Neuronal stem cell (in vitro differentiated cells): Measurements from ENCODE around the gene KRTAP1-1. TPM values are rescaled to one million over a fixed set of nuclear protein-coding genes. Genes with fewer than 3 reads are reported as not detected.
A peak's percentile ranks its signal among the peaks of the same experiment; 100 is the strongest.
"Not testable (repeated sequence)": the region's sequence is repeated elsewhere in the genome, so short reads cannot be mapped to it uniquely, and the experiment has no call there.

Experiments used
- DNase-seq: peaks from one replicate; pipeline ENCODE4 v3.0.0-alpha.2; 2013; ENCODE audit warnings: low spot score
- H2AFZ ChIP-seq: one replicate; pipeline ENCODE4 v1.6.1; 2013; ENCODE audit warnings: mild to moderate bottlenecking, low read length, inconsistent platforms
- H2AK5ac ChIP-seq: 2 replicates; pipeline ENCODE4 v1.6.1; 2013; ENCODE audit warnings: low read depth, mild to moderate bottlenecking, inconsistent platforms, low read length, moderate library complexity, mixed read lengths
- H2BK120ac ChIP-seq: 2 replicates; pipeline ENCODE4 v1.6.1; 2013; ENCODE audit warnings: low read depth, mild to moderate bottlenecking, inconsistent platforms, low read length, moderate library complexity, mixed read lengths
- H2BK12ac ChIP-seq: one replicate; pipeline ENCODE4 v1.6.1; 2013; ENCODE audit warnings: low read length, inconsistent platforms
- H2BK15ac ChIP-seq: 2 replicates; pipeline ENCODE4 v1.6.1; 2013; ENCODE audit warnings: mild to moderate bottlenecking, low read length, inconsistent platforms, mixed read lengths
- H2BK5ac ChIP-seq: one replicate; pipeline ENCODE4 v1.6.1; 2013; ENCODE audit warnings: inconsistent platforms, mild to moderate bottlenecking, low read length, moderate library complexity
- H3K14ac ChIP-seq: one replicate; pipeline ENCODE4 v1.6.1; 2013; ENCODE audit warnings: low read length, inconsistent platforms
- H3K18ac ChIP-seq: 2 replicates; pipeline ENCODE4 v1.6.1; 2013; ENCODE audit warnings: low read length, inconsistent platforms
- H3K23ac ChIP-seq: 2 replicates; pipeline ENCODE4 v1.6.1; 2013; ENCODE audit warnings: low read depth, mild to moderate bottlenecking, mixed read lengths, low read length, inconsistent platforms; ENCODE audit not compliant: poor library complexity
- H3K27ac ChIP-seq: replicated peaks from 3 replicates; pipeline ENCODE4 v1.5.1; 2013; ENCODE audit warnings: low read length, inconsistent platforms
- H3K27me3 ChIP-seq, 3 experiments: 2 replicates each; pipeline ENCODE4 v1.6.1; 2013; ENCODE audit warnings: low read length in 3 of 3, mild to moderate bottlenecking in 2 of 3, inconsistent platforms in 1 of 3, low read depth in 1 of 3, mixed read lengths in 1 of 3, moderate library complexity in 1 of 3; ENCODE audit not compliant: control insufficient read depth in 3 of 3, insufficient read depth in 3 of 3
- H3K36me3 ChIP-seq, 2 donors: replicated peaks in 1 of 2; 2 replicates each; pipeline ENCODE4 v1.6.1; 2013; ENCODE audit warnings: low read length in 2 of 2; ENCODE audit not compliant: control insufficient read depth in 2 of 2, insufficient read depth in 2 of 2
- H3K4ac ChIP-seq: 2 replicates; pipeline ENCODE4 v1.6.1; 2013; ENCODE audit warnings: inconsistent platforms, mild to moderate bottlenecking, low read length, moderate library complexity
- H3K4me1 ChIP-seq, 2 donors: 1 replicate in 1 of 2; 2 replicates in 1 of 2; pipeline ENCODE4 v1.6.1; 2013; ENCODE audit warnings: low read length in 2 of 2, low read depth in 1 of 2; ENCODE audit not compliant: control insufficient read depth in 2 of 2, insufficient read depth in 1 of 2
- H3K4me2 ChIP-seq: one replicate; pipeline ENCODE4 v1.6.1; 2013; ENCODE audit warnings: mild to moderate bottlenecking, low read length, inconsistent platforms; ENCODE audit not compliant: insufficient read depth, poor library complexity, severe bottlenecking
- H3K4me3 ChIP-seq, 2 donors: 2 replicates each; pipeline ENCODE4 v1.5.1; 2013; ENCODE audit warnings: low read length in 2 of 2, mild to moderate bottlenecking in 2 of 2, inconsistent platforms in 1 of 2, moderate library complexity in 1 of 2
- H3K79me1 ChIP-seq: one replicate; pipeline ENCODE4 v1.6.1; 2013; ENCODE audit warnings: low read depth, mild to moderate bottlenecking, inconsistent platforms, low read length, moderate library complexity
- H3K9ac ChIP-seq: one replicate; pipeline ENCODE4 v1.6.1; 2013; ENCODE audit warnings: mild to moderate bottlenecking, low read depth, low read length, inconsistent platforms; ENCODE audit not compliant: poor library complexity
- H3K9me3 ChIP-seq, 2 donors: replicated peaks in 1 of 2; 2 replicates each; pipeline versions ENCODE3 to v1.6.1; 2013; ENCODE audit warnings: low read length in 2 of 2, mild to moderate bottlenecking in 2 of 2, inconsistent platforms in 1 of 2, low read depth in 1 of 2, mixed read lengths in 1 of 2, moderate library complexity in 1 of 2; ENCODE audit not compliant: control insufficient read depth in 2 of 2, insufficient read depth in 1 of 2
- H4K8ac ChIP-seq: one replicate; pipeline ENCODE4 v1.6.1; 2013; ENCODE audit warnings: low read depth, mild to moderate bottlenecking, inconsistent platforms, low read length, moderate library complexity
- H4K91ac ChIP-seq: one replicate; pipeline ENCODE4 v1.6.1; 2013; ENCODE audit warnings: low read length, low read depth, mild to moderate bottlenecking, inconsistent platforms; ENCODE audit not compliant: poor library complexity
- WGBS, 2 donors: extraction: QIAGEN DNeasy Blood & Tissue Kit; methylation state at CpG; one replicate each; pipeline ENCODE4 v1.1.7; 2013; ENCODE audit warnings: missing lambda C conversion rate in 2 of 2, mixed read lengths in 1 of 2; ENCODE audit not compliant: insufficient read length in 2 of 2, insufficient replicate concordance in 1 of 2; ENCODE audit errors: extremely low coverage in 2 of 2; 5-methylcytosine and 5-hydroxymethylcytosine counted together
- polyA plus RNA-seq, 2 experiments: library from polyadenylated mRNA; stranded (reverse); fragments of 200-250 nt; gene quantifications; one replicate each; pipeline ENCODE4 v1.2.3, GENCODE V29; 2013

Gene KRTAP1-1, protein sequence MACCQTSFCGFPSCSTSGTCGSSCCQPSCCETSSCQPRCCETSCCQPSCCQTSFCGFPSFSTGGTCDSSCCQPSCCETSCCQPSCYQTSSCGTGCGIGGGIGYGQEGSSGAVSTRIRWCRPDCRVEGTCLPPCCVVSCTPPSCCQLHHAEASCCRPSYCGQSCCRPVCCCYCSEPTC
- not detected for polyA plus RNA-seq (2013, experiment 1 of 2)
- polyA plus RNA-seq (2013, experiment 2 of 2) = not detected

- not testable (repeated sequence) for H2BK12ac ChIP-seq, H3K9ac ChIP-seq, H3K4me1 ChIP-seq, DNase-seq, H2BK120ac ChIP-seq, H3K18ac ChIP-seq, H3K4ac ChIP-seq, H3K9me3 ChIP-seq, H4K91ac ChIP-seq, H3K4me3 ChIP-seq, H3K36me3 ChIP-seq, H2BK15ac ChIP-seq, H3K27ac ChIP-seq, H3K79me1 ChIP-seq, H2AK5ac ChIP-seq, H2BK5ac ChIP-seq, H3K27me3 ChIP-seq, H3K4me2 ChIP-seq, H4K8ac ChIP-seq, H2AFZ ChIP-seq, H3K23ac ChIP-seq
- WGBS, 2 donors = no CpG with 5 or more reads among the region's 14 CpGs
- peak within 1 kb of the TSS; percentile 38 for H3K14ac ChIP-seq
Observed at GRCh38 chr17:41040783-41041571, at the start of gene KRTAP1-1. Gene KRTAP1-1 (minus strand): TSS chr17:41041450. CDS start chr17:41041397, 53 bp downstream.

DNA sequence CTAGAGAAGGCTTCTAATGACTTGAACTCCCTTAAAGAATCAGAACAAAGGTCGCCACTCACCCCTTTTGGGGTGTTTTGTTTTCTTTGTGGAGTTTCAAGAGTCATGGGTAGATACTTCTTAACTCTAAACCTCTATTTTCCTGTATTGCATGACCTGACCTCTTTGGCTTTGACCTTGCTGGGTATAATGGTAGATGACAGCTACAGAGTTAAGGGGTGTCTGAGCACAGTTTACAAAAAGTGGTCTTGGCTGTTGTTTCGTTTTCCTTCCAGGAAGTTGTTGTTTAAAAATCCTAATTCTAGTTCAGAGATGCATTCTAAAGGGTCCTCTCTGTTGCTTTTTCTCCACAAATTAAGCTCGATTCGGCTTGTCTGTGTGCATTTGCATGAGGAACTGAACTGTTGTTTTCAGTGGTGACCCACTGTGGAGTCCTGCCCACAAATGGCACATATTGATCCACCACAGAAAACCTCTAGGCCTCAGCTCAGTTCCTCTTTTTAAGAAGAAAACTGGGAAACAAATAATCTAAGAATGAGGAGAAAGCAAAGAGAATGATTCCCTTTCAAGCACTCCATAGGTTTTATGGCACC lies 47.6 kb upstream of the KRTAP1-1 start:
- not testable (repeated sequence) for H3K9me3 ChIP-seq, DNase-seq, H2BK5ac ChIP-seq, H3K4me3 ChIP-seq, H3K4me2 ChIP-seq, H3K79me1 ChIP-seq, H4K91ac ChIP-seq, H4K8ac ChIP-seq, H3K23ac ChIP-seq, H3K36me3 ChIP-seq, H3K4me1 ChIP-seq, H3K27me3 ChIP-seq, H2AK5ac ChIP-seq, H3K27ac ChIP-seq, H3K14ac ChIP-seq, H3K18ac ChIP-seq, H3K9ac ChIP-seq, H2BK120ac ChIP-seq, H2AFZ ChIP-seq, H2BK15ac ChIP-seq, H3K4ac ChIP-seq, H2BK12ac ChIP-seq
- no CpG with 5 or more reads among the region's 4 CpGs for WGBS, 2 donors

- not testable (repeated sequence) for H3K36me3 ChIP-seq, H2AFZ ChIP-seq, H4K91ac ChIP-seq, H2AK5ac ChIP-seq, H3K4ac ChIP-seq, DNase-seq, H3K4me1 ChIP-seq, H3K79me1 ChIP-seq, H3K9ac ChIP-seq, H3K4me3 ChIP-seq, H3K27ac ChIP-seq, H3K14ac ChIP-seq, H2BK12ac ChIP-seq, H3K9me3 ChIP-seq, H3K23ac ChIP-seq, H4K8ac ChIP-seq, H2BK120ac ChIP-seq, H3K4me2 ChIP-seq, H3K27me3 ChIP-seq, H3K18ac ChIP-seq, H2BK15ac ChIP-seq, H2BK5ac ChIP-seq
- WGBS, 2 donors = no CpG with 5 or more reads among the region's 14 CpGs
Observed at GRCh38 chr17:41084100-41084856, 43.0 kb upstream of the KRTAP1-1 start, which contains the start of gene KRTAP4-7. Gene KRTAP4-7 (plus strand): TSS chr17:41084150. CDS start chr17:41084207, 57 bp downstream.
